ENCODE results near the gene GALK2. TPM values are rescaled to one million over a fixed set of nuclear protein-coding genes. Genes with fewer than 3 reads are reported as not detected.

GALK2 gene
- total RNA-seq, 2 experiments from 2014 or later, result 27.9 to 31.5 TPM

GRCh38 chr15:49232236-49232806 is 62.3 kb downstream of the GALK2 start:
- POLR2A ChIA-PET, result no interaction called here
- Histone ChIP-seq H2AFZ (ENCODE audit: low read length) (no peak overlapping the region), H3K4me3 (ENCODE audit: low read depth, low read length, poor library complexity, severe bottlenecking) (no peak overlapping the region), H4K20me1 (ENCODE audit: insufficient read depth, low read length) (no peaks in the 10 kb centered on the region), H3K27ac (ENCODE audit: low read depth, low read length, poor library complexity, severe bottlenecking) (no peak overlapping the region), H3K4me1 (ENCODE audit: insufficient read depth, low read length, poor library complexity, severe bottlenecking) (peaks cover 5% of the 10 kb centered on the region), H3K4me2 (ENCODE audit: low read length) (no peak overlapping the region), H3K79me2 (ENCODE audit: insufficient read depth, low read depth, low read length) (no peaks in the 10 kb centered on the region), H3K36me3 (ENCODE audit: insufficient read depth, low read length) (peaks cover 24% of the 10 kb centered on the region; the same call in 1 of the 2 replicates), H3K9me2 (ENCODE audit: insufficient read depth, low read length) (no peaks in the 10 kb centered on the region), H3K9me3 (ENCODE audit: low read length) (peaks cover 9% of the 10 kb centered on the region; the same call in 1 of the 2 replicates)
- DNase-seq (ENCODE audit: low spot score), result no peak
- no TSS peak for BruUV-seq (replicated peaks)
- TF ChIP-seq CTCF (conservative IDR thresholded peaks at IDR 0.05; ENCODE audit: low read length) (no peak), EZH2phosphoT487 (IDR thresholded peaks at IDR 0.05; ENCODE audit: borderline replicate concordance, low read depth, low read length) (no peak)
- intact Hi-C loops (cut with micrococcal nuclease; ENCODE audit: unreplicated experiment), result no loop called here
- CTCF ChIA-PET (ENCODE audit: unreplicated experiment), result no interaction called here

GRCh38 chr15:49235446-49236124 is 65.5 kb downstream of the GALK2 start:
- no peak overlapping the region for H3K4me2 ChIP-seq (ENCODE audit: low read length)
- no peaks in the 10 kb centered on the region for H3K9me2 ChIP-seq (ENCODE audit: insufficient read depth, low read length)
- peaks cover 19% of the 10 kb centered on the region; the same call in 1 of the 2 replicates for H3K36me3 ChIP-seq (ENCODE audit: insufficient read depth, low read length)
- peaks cover 5% of the 10 kb centered on the region for H3K4me1 ChIP-seq (ENCODE audit: insufficient read depth, low read length, poor library complexity, severe bottlenecking)
- ChIA-PET CTCF (ENCODE audit: unreplicated experiment) (interaction anchor here (1.2 kb wide), 1 partner anchor 186 kb away, joined by 3 read pairs; no protein-coding TSS in a partner anchor), POLR2A (interaction anchor here (0.5 to 1.2 kb wide), 2 partner anchors 11 to 41 kb away, joined by 4 read pairs; no protein-coding TSS in a partner anchor)
- peak; percentile 74 for DNase-seq (ENCODE audit: low spot score)
- H4K20me1 ChIP-seq (ENCODE audit: insufficient read depth, low read length), result no peaks in the 10 kb centered on the region
- peak overlapping the region; percentile 27 for H3K27ac ChIP-seq (ENCODE audit: low read depth, low read length, poor library complexity, severe bottlenecking)
- no TSS peak for BruUV-seq (replicated peaks)
- intact Hi-C loops (cut with micrococcal nuclease; ENCODE audit: unreplicated experiment), result loop anchor here (1.0 to 5.0 kb wide), 2 partner anchors 187 to 767 kb away; no protein-coding TSS in a partner anchor
- no peak overlapping the region for H3K4me3 ChIP-seq (ENCODE audit: low read depth, low read length, poor library complexity, severe bottlenecking)
- TF ChIP-seq CTCF (conservative IDR thresholded peaks at IDR 0.05; ENCODE audit: low read length), result peak; percentile 86
- no peak for TF ChIP-seq EZH2phosphoT487 (IDR thresholded peaks at IDR 0.05; ENCODE audit: borderline replicate concordance, low read depth, low read length)
- H2AFZ ChIP-seq (ENCODE audit: low read length), result peak overlapping the region; percentile 5; the same call in 1 of the 2 replicates
- no peaks in the 10 kb centered on the region for H3K79me2 ChIP-seq (ENCODE audit: insufficient read depth, low read depth, low read length)
- peaks cover 9% of the 10 kb centered on the region; the same call in 1 of the 2 replicates for H3K9me3 ChIP-seq (ENCODE audit: low read length)

All from OCI-LY7 (cell line).